HG02623 (cell line): ENCODE data around the gene ACTR1B.
"Not testable (repeated sequence)": the region's sequence is repeated elsewhere in the genome, so short reads cannot be mapped to it uniquely, and the experiment has no call there.

Experiments used
- ATAC-seq: cut with Tn5 transposase; IDR thresholded peaks from one replicate; pipeline ENCODE4 v1.9.1; 2021; ENCODE audit warnings: moderate library complexity; ENCODE audit not compliant: unreplicated experiment

The ACTR1B gene

DNA sequence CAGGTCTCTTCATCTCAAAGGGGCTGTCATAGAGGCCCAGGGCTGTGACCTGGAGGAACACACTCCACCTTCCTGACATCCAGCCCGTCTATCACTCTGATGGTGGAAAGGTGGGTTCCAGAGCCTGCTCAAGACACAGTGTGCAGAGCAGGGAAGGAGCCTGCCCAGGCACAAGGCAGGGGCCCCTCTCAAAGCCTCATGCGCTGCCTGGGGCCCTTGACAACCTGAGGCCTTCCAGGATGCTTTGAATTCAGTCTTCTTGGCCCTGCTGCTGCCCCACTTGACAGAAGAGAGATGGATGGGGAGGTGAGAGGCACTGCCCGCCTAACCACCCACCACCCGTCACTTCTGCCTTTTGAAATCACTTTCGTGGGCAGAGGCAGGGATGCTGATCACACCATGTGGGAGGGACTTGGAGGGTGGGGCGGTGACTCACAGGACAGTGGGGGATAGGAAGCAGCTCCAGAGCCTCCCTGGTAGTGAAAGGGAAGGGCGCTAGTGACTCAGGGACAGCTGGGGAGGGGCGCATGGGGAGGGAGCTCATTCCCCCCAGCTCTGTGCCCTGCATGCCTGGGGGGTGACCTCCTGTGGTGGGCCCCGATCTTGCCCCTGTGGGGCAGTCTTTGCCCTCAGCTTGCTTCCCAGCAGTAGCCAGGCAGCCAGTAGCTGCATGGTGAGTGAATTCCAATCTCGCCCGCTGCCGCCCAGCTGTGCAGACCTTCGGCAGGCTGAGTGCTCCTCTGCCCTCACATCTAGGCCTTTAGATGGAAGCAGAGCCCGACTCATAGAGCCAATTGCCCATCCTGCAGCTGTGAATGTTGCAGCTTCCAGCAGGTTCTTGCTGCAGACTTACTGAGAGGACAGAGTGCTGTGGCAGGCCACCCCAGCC is 44.7 kb downstream of the ACTR1B start:
- ATAC-seq, result not testable (repeated sequence)

DNA sequence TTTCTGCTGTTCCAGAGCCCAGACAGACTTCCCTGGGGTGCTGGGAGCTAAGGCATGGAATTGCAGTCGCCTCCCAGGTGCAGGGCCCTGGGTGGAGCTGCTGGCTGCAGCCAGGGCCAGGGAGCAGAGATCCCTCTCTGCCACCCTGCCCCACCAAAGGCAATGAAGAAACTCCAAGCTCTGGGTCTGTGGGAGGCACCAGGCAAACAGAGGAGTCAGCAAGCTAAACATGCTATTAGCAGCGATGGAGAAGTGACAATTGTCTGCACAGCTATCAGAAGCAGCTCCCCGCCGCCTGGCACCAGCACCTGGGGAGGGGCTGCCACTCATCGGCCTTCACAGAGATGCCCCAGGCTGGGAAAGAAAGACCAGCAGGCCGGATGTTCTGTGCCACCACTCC is 45.9 kb downstream of the ACTR1B start:
- no peak for ATAC-seq

DNA sequence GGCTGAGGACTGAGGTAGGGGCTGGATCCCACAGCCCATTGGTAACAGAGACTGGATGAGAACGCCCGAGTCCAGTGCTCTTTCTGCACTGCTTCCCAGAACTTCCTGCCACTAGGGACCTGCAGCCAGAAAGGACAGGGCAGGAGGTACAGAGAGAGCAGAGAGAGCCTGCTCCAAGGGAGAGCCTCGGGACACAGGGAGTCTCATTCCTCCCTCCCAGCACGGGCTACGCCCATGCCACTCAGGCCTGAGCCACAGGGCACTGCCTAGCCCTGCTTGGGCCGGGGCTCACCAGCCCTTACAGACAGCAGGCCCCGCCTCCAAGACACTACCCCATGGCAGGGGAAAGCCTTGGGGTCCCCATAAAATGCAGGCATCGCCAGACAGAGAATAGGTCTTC is 48.1 kb downstream of the ACTR1B start:
- ATAC-seq, result not testable (repeated sequence)

DNA sequence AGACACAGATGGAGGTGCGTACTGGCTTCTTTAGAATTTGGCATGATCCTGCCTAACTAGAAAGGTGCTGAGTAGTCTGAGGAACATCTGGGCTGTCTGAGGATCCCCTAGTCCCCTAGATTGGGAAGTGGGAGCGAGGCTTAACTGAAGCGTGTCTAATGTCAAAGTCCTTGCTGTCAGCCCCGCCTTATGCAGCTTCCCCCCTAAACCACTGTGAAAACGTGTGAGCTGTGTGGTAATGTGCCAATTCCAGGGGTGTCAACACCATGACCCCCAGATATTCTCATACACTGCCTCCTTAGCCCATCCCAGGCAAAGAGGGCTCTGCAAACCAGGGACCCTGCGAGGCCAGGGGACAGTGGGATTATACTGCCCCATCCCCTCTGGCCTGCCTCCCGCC is 51.9 kb downstream of the ACTR1B start:
- not testable (repeated sequence) for ATAC-seq

DNA sequence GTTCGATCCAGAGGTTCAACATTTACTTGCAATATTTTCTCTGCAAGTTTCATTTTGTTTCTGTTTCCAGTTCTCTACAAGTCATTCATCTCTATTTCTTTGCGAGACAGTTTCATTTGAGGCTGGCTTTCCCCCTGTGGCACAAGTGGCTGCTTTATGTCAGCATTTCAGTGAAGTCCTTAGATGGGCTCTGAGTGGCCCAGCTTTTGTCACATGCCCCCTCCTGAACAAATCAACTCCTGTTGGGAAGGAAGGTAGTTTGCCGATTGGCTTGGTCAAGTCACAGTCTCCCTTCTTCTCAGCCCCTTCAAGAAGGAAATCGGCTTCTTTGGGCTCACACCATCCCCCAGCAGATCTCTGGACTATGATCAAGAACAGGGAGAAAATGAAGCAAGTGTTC is 55.1 kb downstream of the ACTR1B start:
- ATAC-seq, result not testable (repeated sequence)
